GM19397 (cell line): ENCODE results near the gene GLT6D1.
"Not testable (repeated sequence)": the region's sequence is repeated elsewhere in the genome, so short reads cannot be mapped to it uniquely, and the experiment has no call there.

Source experiments
- ATAC-seq: cut with Tn5 transposase; IDR thresholded peaks from one replicate; pipeline ENCODE4 v1.9.1; 2021; ENCODE audit warnings: mild to moderate bottlenecking, moderate library complexity; ENCODE audit not compliant: unreplicated experiment

Gene GLT6D1

DNA sequence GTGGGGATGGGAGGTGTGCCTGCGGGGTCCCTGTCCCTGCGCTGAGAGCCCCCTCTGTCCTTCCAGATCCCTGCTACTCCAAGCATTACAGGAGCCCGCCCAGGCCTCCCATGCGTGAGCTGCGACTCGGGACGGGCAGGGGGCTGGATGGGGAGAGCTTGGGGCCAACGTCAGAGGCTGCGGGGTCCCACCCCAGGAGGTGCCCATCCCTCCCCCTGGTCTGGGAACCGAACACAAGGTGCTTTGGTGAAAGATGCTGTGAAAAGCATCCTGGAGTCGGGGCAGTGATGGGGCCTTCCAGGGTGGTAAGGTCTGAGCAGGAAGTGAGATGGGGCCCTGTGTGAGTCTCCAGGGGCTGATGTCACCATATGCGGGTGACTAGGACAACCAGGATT lies 26.5 kb upstream of the GLT6D1 start:
- no peak for ATAC-seq

DNA sequence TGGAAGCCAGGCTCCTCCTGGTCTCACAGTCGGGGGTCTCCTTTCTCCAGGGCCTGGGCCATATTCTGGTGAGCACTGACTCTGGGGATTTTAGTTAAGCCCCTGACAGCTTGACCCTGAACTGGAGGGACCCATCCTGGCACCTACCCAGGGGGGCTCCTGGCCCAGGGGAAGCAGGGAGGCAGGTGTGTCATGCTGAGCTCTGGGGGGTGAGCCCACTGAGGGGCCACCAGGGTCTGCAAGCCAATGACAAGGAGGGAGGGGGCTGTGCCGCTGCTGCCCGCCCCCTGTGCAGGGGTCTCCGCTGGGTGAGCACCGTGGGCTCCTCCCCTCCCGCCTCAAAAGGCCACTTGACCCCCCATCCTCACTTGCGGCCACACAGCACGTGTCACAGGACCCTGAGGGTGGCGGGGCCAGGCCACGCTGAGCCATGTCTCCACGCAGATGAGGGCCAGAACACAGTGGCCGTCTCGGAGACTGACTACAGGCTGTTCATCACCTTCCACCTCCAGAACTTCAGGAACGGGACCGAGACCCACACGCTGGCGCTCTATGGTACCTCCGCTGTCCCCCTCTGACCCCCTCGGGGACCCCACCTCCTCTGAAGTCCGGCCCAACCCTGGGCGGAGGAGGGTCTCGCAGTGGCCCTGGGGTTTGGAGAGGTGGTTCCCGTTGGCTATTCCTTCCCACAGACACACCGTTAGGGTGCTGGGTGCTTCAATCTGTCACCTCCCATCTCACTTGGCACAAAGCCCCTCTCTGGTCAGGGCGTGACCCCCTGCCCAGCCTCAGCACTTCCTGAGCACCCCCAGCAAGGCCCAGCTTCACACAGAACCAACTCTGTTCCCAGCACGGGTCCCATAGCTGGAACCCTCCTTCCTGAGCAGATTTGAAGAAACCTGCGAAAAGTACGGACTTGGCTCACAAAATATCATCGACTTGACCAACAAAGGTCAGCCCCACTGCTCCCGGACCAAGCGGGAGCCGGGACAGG lies 25.8 kb upstream of the GLT6D1 start:
- ATAC-seq = no peak

DNA sequence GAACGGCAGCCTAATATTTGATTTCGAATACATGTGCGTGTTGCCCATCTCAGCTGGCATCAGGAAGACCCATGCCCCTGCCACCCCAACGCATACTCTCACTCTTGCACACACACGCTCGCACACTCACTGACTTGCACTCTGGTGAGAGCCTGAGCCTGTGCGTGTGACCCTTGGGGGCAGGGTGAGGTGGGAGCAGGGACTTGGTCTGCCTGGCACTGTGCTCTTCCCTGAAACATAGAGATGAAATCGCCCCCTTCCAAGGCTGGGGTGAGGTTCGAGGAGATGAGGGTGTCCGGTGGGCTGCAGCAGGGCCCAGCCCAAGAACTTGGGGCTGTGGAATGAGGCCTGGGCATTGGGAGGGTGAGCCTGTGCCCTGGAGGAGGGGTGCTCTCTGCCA lies 24.9 kb upstream of the GLT6D1 start:
- no peak for ATAC-seq

DNA sequence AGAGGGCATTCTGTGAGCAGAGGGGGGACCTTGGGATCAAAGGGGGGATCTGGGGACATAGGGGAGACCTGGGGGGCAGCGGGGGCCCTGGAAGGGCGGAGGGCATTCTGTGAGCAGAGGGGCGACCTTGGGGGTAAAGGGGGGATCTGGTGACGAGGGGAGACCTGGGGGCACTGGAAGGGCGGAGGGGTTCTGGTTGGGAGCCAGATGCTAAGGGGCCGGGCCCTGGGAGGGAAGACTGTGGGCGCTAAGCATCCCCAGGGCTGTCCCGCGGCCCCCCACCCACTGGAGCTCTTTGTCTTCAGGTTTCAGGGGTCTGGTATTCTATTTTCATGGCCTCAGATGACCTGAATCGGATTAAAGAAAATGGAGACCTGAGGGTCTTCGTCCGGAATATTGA lies 24.5 kb upstream of the GLT6D1 start:
- no peak for ATAC-seq

DNA sequence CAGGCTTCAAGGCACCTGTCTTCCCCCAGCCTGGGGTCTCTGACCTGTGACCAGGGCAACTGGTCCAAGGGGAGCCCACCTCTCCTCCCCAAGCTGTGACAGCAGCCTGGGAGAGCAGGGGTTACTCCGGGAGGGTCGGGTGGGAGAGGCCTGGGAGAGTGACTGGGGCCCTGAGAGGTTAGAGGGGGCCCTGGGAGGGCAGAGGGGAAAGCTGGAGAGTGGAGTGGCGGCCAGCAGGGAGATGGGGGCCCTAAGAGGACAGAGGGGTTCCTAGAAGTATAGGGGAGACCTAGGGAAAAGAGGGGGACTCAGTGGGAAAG lies 24.1 kb upstream of the GLT6D1 start:
- ATAC-seq = no peak

DNA sequence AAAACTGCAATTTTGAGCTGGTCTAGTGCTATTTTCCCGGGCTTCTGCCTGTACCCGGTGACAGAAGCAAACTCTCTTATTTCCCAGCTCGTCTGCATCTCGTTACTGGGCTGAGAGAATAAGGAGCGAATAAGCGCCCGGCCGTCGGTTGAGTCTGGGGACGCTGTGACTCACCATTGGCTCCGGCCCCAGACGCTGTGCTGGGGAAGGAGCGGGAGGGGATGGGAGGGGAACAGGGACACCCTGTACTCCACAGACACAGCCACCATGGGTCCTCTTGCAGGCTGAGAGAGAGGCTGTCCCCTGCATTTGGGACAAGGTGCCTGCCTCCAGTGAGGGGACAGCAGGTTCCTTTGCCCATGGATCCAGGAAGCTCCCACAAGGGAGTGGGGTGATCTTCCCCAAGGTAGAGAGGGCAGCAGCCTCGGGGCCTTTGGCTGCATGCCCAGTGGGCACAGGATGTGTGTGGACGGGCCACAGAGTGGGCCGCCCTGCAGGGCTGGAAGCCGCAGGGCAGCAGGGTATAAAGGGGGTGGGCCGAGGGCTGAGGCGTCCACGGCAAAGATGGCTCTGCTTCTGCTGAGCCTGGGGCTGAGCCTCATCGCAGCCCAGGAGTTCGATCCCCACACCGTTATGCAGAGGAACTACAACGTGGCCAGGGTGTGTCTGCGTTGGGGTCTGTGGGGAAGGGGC lies 23.6 kb upstream of the GLT6D1 start, which contains the start of gene LCN9:
Gene LCN9, plus strand, starts transcription at position 552 of the 693 bp plus-strand sequence. Its CDS starts 13 bp downstream, at position 565.
- ATAC-seq = no peak

DNA sequence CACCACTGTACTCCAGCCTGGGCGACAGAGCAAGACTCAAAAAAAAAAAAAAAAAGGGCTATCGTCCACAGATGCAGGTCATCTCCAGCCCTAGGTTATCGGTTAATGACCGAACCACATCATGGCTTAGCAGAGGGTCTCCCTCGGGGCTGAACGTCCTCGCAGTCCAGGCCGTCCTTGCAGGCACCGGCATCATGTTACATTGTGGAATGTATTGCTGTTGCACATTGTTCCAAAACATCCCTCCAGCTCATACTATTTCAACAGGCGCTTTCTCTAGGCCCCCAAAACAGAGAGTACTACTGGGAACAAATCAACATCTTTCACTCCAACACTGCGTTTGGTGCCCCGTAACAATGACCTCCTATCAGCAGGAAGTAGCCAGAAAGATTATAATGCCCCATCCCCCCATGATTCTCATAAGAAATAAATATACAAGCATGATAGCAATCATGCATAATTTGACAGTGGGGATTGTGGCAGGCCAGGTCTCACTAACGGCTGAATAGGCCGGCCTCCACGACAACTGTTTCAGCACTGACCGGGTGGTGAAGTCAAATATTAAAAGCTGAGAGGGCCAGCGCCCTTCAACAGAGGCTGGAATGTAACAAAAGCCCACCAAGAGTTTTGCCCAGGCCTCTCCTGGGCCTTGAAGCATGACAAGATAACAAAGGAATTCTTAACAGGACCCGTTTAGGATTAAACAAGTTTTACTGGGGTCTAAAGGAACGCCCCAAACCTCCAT lies 22.6 kb upstream of the GLT6D1 start:
- ATAC-seq = no peak

DNA sequence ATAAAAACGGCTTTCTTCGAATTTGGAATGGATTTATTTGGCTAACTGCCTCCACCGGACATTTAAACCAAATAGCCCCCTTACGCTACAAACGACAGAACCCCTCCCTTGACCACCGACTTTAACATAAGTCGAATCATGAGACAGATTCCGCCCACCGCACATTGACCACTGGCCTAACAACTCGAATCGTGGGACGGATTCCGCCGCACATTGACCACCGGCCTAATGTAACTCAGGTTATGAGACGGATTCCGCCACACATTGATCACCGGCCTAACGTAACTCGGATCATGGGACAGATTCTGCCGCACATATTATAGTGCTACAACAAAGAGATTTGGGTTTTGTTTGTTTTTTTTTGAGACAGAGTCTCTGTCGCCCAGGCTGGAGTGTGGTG lies 21.1 kb upstream of the GLT6D1 start:
- no peak for ATAC-seq

DNA sequence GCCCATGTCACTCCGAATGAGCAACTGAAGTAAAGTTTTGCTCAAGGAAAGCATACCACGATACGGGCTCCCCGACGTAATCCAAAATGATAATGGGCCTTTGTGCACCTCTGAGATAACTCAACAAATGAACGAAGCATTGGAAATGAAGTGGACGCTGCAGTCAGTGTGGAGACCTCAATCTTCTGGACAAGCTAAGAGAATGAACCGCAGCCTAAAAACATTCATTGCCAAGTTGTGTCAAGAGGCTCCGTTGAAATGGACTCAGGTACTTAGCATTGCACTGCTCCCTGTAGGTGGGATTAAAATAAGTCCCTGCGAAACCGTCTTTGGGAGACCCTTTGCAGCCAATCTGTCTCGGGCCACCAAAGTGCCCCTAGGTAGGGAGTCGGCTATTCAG lies 19.9 kb upstream of the GLT6D1 start:
- ATAC-seq = no peak

DNA sequence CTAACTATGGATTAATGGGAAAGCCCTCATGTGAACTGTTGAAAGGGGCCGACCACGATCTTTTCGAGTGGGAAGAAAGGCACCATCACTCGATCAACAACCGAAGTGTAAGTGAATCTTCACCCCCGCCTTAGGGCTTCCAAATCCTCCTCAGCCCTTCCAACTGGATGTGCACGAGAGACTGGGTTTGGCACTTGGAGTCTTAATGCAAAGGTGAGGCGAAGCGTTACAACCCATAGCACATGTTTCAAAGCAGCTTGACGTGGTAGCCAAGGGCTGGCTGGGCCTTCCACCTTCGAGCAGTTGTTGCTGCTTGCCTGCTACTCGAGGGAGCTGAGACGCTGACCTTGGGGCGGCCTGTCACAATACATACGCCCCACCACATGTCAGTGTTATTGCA lies 18.1 kb upstream of the GLT6D1 start:
- no peak for ATAC-seq

DNA sequence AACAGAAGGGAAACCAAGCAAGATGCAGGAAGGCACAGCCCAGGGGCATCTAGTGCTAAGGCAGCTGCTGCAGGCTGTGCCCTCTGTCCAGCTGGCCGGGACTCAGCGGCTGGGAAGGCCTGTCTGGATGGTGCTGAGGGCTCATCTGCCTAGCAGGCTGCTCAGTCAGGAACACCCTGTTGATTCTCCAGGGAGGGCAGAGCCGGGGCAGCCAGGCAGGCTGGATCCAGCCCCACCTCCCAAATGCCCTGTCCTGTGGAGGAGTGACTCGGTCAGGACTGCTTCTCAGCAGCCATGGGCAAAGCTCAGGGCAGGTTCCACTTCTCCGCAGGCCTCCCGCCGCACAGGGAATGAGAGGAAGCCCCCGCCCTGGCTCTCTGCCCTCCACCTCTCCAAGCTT lies 16.0 kb upstream of the GLT6D1 start:
- no peak for ATAC-seq

DNA sequence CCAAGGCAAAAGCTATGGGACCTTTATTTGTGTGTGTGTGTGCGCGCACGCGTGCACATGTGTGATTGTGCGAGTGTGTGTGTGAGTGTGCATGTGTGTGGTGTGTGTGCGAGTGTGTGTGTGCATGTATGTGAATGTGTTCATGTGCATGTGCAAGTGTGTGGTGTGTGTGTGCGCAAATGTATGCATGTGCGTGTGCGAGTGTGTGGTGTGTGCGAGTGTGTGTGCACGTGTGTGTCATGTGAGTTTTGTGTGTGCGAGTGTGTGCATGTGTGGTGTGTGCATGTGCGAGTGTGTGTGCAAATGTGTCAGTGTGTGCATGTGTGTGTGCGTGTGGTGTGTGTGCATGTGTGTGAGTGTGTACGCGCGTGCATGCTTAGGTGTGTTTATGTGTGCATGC lies 11.1 kb upstream of the GLT6D1 start:
- no peak for ATAC-seq

DNA sequence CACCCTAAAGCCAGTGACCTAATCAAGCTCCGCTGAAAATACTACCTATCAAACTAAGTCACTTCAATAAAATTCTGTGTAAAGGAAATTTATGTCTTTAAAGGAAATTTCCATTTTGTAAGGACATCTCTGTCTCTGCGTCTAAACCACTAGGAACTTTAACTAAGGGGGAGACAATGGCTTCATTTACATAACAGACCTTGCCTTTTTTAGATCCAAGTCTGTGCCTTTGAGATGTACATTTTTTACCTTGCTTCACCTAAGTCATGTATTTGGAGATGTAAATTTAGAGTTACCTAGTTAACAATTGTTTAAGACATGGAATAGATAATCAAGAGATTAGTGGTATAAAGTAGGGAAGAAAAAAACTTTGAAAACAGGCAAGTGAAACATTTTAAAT lies 10.2 kb upstream of the GLT6D1 start:
- no peak for ATAC-seq

DNA sequence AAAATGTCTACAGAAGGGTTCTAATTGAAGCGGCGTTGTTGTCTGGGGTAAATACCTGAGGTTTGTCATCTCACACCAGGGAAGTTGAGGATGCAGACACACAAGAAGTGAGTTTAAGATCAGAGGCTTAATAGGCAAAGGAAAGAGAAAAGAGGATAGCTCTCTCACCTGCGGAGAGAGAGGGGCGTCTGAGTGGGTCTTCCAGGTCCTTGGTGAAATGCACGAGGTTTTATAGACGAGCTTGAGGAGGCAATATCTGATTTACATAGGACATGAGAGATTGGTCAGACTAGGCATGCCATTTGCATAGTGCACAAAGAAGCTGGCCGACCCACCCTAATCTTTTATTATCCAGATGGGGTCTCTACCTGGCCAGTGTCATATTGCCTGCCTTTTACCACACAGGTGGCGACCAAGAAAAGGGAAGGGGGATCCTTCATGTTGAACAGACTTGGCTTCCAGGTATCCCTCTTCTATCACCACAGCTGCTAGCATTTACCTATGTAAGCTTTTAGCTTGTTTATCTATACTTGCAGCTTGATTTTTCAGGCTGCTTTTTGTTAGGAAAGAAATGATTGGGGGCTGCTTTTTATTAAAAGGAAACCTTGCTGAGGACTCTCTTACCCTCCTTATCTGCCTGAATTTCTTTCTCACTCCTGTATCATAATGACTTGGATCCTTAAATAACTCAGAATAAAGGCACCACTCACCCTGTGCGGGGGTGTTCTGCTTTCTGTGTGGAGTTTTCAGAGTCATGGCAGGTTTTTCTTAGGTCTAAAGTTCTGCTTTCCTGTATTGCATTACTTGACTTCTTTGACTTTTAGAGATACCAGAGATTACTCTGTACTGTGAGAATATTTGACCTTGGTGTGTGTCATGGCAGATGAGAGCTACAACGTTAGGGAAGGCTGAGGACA lies 9.4 kb upstream of the GLT6D1 start:
- no peak for ATAC-seq

DNA sequence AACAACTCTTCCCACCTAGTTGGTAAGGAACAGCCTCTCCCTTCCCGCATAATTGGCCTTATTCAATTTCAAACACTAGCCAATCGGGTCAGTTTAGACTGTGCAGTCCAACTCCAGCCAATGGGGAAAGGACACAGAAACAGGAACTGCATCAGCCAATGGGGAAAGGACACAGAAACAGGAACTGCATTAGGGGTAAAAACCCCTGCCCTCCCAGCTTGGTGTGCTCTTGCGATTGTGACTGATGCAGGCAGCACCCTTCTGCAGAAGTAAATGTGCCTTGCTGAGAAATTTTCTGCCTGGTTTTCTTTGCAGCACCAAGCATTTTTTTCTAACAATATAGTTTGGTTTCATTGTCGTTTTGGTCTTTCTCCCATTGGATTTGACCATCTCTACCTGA lies 8.5 kb upstream of the GLT6D1 start:
- no peak for ATAC-seq

DNA sequence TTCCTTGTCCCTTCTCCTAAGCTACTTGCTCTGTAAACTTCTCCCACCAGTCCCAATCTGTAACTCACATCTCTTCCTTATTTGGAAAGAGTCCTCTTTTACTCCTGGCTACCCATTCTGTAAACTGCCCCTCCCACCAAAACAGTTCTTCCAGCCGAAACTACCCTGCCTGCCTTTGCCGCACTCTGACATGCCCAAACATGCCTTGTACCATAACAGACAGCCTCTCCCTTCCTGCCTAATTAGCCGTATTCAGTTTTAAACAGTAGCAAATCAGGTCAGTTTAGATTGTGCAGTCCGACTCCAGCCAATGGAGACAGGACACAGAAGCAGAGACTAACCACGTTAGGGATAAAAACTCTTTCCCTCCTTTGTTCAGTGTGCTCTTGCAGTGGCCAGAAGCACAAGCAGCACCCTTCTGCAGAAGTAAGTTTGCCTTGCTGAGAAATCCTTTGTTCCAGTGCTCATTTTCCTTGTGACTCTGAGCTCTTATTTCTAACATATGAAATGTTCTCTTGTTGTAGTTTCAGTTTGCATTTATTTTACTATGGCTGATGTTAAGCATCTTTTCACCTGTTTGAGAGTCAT lies 5.4 kb upstream of the GLT6D1 start:
- no peak for ATAC-seq

DNA sequence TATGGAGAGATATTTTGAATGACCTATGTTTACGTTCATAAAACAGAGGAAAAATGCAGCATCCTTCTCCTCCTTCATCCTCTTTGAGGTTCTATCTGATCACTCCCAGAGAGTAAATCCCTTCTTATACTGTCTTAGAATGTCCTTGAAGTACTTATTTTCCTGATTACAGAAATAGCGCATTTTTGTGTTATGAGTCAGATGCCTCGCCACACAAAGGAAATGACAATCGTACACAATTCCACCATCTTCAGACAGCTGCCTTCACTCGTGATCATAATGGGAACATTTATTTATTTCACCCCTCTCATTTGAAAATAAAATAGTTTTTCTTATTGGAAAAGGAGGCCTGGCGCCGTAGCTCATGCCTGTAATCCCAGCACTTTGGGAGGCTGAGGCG lies 2.4 kb upstream of the GLT6D1 start:
- ATAC-seq = no peak

DNA sequence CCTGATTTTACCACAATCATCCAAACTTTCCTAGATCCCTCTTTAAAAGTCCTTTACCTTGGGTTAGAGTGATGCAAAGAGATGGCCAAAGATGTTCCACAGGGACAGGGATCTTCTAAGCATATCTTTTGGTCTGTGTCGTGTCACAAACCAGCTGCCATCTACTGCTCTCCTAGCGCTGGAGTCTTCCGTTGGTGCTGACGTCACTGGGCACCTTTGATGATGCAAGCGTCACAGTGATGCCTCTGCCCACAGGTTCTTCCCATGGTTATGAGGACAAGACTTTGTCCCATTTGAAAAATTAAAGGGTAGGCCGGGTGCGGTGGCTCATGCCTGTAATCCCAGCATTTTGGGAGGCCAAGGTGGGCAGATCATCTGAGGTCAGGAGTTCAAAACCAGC lies 1.7 kb upstream of the GLT6D1 start:
- ATAC-seq = no peak

DNA sequence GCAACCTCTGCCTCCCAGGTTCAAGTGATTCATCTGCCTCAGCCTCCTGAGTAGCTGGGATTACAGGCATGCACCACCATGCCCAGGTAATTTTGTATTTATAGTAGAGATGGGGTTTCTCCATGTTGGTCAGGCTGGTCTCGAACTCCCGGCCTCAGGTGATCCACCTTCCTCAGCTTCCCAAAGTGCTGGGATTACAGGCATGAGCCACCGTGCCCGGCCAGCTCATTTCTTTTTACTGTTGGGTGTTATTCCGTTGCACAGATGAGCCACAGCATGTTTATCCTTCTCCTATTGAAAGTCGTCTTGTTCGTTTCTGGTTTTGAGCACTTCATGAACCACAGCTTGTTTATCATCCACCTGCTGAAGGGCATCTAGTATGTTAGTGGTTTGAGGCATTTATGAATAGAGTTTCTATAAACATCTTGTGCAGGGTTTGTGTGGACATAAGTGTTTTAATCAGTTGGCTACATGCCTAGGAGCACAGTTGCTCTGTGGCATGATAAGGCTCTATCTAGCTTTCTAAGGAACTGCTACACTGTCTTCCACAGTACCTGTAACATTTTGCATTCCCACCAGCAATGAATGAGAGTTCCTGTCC lies 2.3 kb downstream of the GLT6D1 start:
- ATAC-seq = not testable (repeated sequence)

DNA sequence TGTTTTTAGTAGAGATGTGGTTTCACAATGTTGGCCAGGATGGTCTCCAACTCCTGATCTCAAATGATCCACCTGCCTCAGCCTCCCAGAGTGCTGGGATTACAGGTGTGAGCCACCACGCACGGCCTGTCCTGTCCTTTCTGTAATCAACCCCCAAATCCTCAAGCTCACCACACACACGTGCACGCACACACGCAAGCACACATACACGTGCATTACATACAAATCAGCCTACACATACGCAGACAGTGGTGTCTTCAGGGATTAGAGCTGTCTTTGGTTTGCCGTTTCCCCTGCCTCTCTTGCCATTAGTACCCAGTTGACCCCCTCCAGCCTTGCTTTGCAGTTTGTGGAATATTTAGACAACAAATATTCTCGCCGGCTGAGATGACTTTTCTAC lies 6.5 kb downstream of the GLT6D1 start:
- no peak for ATAC-seq
